Caco-2 (cell line): ENCODE results near the gene CLTB. TPM values are rescaled to one million over a fixed set of nuclear protein-coding genes. Genes with fewer than 3 reads are reported as not detected.

ENCODE experiments used
- BruUV-seq: library from RNA; stranded (reverse); fragments of 400-500 nt; replicated peaks from 2 replicates; lab custom pipeline; 2021; lab: Mats Ljungman, UMichigan
- CTCF ChIA-PET: fragments of 300-600 bp; sonication (Branson Sonifier 250); formaldehyde crosslinking; loops from one replicate; lab custom pipeline; 2022; ENCODE audit warnings: antibody characterized with exemption; lab: Charles Lee
- POLR2A ChIA-PET: fragments of 300-600 bp; sonication (Branson Sonifier 250); formaldehyde crosslinking; loops from one replicate; lab custom pipeline; 2022; ENCODE audit warnings: antibody characterized with exemption; lab: Charles Lee
- DNase-seq, 2 experiments: peaks; one replicate each; pipeline versions ENCODE4 v3.0.0 to v3.0.0-alpha.2; 2020 to 2022
- H3K27me3 ChIP-seq: replicated peaks from 2 replicates; pipeline ENCODE4 v1.6.0; 2011; ENCODE audit warnings: low read length; ENCODE audit not compliant: control insufficient read depth, insufficient read depth
- H3K36me3 ChIP-seq: 2 replicates; pipeline ENCODE4 v1.5.1; 2011; ENCODE audit warnings: low read length; ENCODE audit not compliant: control insufficient read depth, insufficient read depth
- H3K4me1 ChIP-seq: fragments of 250-450 bp; sonication (Bioruptor Pico); 2 replicates; pipeline ENCODE4 v1.5.1; 2020; ENCODE audit warnings: mild to moderate bottlenecking
- H3K4me3 ChIP-seq: 2 replicates; pipeline ENCODE4 v1.5.1; 2011; ENCODE audit warnings: low read depth, mild to moderate bottlenecking, control low read depth, low read length
- H3K9me3 ChIP-seq: fragments of 250-450 bp; sonication (Bioruptor Pico); 2 replicates; pipeline ENCODE4 v1.5.1; 2020; ENCODE audit warnings: mild to moderate bottlenecking, moderate library complexity
- H3K27ac Mint-ChIP-seq: one replicate; pipeline ENCODE4 v1.8.0; 2022; ENCODE audit warnings: mixed read lengths; ENCODE audit not compliant: unreplicated experiment
- H3K27me3 Mint-ChIP-seq: one replicate; pipeline ENCODE4 v1.8.0; 2022; ENCODE audit warnings: mixed read lengths; ENCODE audit not compliant: insufficient read depth, unreplicated experiment
- H3K36me3 Mint-ChIP-seq: one replicate; pipeline ENCODE4 v1.8.0; 2022; ENCODE audit warnings: mild to moderate bottlenecking, mixed read lengths; ENCODE audit not compliant: insufficient read depth, unreplicated experiment
- H3K4me1 Mint-ChIP-seq: one replicate; pipeline ENCODE4 v1.8.0; 2022; ENCODE audit warnings: low read depth, mixed read lengths; ENCODE audit not compliant: unreplicated experiment
- H3K4me3 Mint-ChIP-seq: one replicate; pipeline ENCODE4 v1.8.0; 2022; ENCODE audit warnings: mild to moderate bottlenecking, moderate library complexity, mixed read lengths; ENCODE audit not compliant: unreplicated experiment
- H3K9me3 Mint-ChIP-seq: one replicate; pipeline ENCODE4 v1.8.0; 2022; ENCODE audit warnings: mixed read lengths; ENCODE audit not compliant: unreplicated experiment
- intact Hi-C: fragments of 100-400 bp; cut with micrococcal nuclease; formaldehyde crosslinking; loops from one replicate; pipeline ENCODE4 v1.10.0; 2022; ENCODE audit not compliant: unreplicated experiment
- total RNA-seq: library from RNA; stranded (reverse); gene quantifications from 2 replicates; pipeline ENCODE4 v1.2.3, GENCODE V29; 2022
- TF ChIP-seq, protein P1 (sequence below), 2 experiments: fragments of 200-600 bp in 1 of 2; IDR thresholded peaks; 1 replicate in 1 of 2; 2 replicates in 1 of 2; pipeline versions ENCODE4 v1.5.1 to v1.8.0; 2011 to 2022; ENCODE audit warnings: antibody characterized with exemption in 1 of 2, control low read depth in 1 of 2, inconsistent platforms in 1 of 2, low read depth in 1 of 2, low read length in 1 of 2, mild to moderate bottlenecking in 1 of 2, moderate library complexity in 1 of 2; ENCODE audit not compliant: insufficient read depth in 1 of 2, severe bottlenecking in 1 of 2, unreplicated experiment in 1 of 2

Gene CLTB
- total RNA-seq, 1 experiment from 2014 or later = 78.9 TPM

DNA sequence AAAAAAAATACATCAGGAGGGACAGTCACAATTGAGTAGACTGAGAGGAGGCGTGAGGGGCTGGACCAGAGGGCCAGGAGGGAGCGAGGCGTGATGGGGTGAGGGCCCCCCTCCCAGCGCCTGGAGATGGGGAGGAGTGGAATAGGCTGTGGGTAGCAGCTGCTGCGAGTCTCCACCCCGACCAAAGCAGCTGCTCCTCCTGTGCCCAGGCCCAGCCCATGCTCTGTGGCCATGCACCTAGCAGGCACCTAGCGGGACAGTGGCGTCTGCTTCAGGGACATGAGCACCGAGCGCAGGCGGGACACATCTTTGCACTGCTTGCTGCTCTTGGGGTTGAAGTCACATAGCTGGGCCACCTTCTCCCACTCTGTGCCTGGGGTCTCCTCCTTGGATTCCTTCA is 23.8 kb downstream of the CLTB start:
- H3K9me3 Mint-ChIP-seq = no peaks in the 10 kb centered on the region
- BruUV-seq = no TSS peak
- H3K4me1 Mint-ChIP-seq = no peaks in the 10 kb centered on the region
- no peak for DNase-seq
- TF ChIP-seq, protein P1, sequence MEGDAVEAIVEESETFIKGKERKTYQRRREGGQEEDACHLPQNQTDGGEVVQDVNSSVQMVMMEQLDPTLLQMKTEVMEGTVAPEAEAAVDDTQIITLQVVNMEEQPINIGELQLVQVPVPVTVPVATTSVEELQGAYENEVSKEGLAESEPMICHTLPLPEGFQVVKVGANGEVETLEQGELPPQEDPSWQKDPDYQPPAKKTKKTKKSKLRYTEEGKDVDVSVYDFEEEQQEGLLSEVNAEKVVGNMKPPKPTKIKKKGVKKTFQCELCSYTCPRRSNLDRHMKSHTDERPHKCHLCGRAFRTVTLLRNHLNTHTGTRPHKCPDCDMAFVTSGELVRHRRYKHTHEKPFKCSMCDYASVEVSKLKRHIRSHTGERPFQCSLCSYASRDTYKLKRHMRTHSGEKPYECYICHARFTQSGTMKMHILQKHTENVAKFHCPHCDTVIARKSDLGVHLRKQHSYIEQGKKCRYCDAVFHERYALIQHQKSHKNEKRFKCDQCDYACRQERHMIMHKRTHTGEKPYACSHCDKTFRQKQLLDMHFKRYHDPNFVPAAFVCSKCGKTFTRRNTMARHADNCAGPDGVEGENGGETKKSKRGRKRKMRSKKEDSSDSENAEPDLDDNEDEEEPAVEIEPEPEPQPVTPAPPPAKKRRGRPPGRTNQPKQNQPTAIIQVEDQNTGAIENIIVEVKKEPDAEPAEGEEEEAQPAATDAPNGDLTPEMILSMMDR (IDR thresholded peaks at IDR 0.05; ENCODE audit: insufficient read depth in 1 of 2, low read depth in 1 of 2, low read length in 1 of 2, severe bottlenecking in 1 of 2, unreplicated experiment in 1 of 2) = no peak
- ChIA-PET CTCF (no interaction called here), POLR2A (no interaction called here)
- Histone ChIP-seq H3K36me3 (no peaks in the 10 kb centered on the region; the same call in 1 of the 2 replicates), H3K4me1 (no peaks in the 10 kb centered on the region), H3K27me3 (no peaks in the 10 kb centered on the region), H3K9me3 (no peaks in the 10 kb centered on the region), H3K4me3 (no peak overlapping the region)
- H3K27ac Mint-ChIP-seq = no peak overlapping the region
- no peak overlapping the region for H3K4me3 Mint-ChIP-seq
- H3K27me3 Mint-ChIP-seq = no peaks in the 10 kb centered on the region
- peaks cover 37% of the 10 kb centered on the region for H3K36me3 Mint-ChIP-seq
- intact Hi-C loops = no loop called here

DNA sequence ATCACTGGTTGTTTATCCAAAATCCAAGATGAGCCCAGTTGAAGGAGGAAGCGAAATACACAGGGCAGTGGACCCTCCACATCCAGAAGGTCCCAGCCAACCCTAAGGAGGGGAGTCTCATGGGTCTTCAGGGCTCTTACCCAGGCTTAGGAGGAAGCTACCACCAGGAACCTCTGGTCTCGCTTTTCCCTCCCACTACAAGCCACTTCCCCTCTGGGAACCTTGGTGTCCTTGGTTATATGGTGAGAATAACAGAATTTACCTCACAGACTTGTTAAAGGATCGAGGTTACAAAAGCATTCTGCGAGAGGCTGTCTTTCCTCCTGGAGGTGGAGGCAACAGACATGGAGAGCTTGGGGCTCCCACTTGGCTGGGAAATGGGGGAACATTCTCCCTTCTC is 24.3 kb downstream of the CLTB start:
- H3K4me1 Mint-ChIP-seq = no peaks in the 10 kb centered on the region
- BruUV-seq = no TSS peak
- TF ChIP-seq, protein P1 (IDR thresholded peaks at IDR 0.05; ENCODE audit: insufficient read depth in 1 of 2, low read depth in 1 of 2, low read length in 1 of 2, severe bottlenecking in 1 of 2, unreplicated experiment in 1 of 2) = no peak
- DNase-seq = no peak
- peaks cover 42% of the 10 kb centered on the region for H3K36me3 Mint-ChIP-seq
- intact Hi-C loops = no loop called here
- H3K9me3 ChIP-seq = no peaks in the 10 kb centered on the region
- no peaks in the 10 kb centered on the region for H3K9me3 Mint-ChIP-seq
- no peaks in the 10 kb centered on the region for H3K27me3 Mint-ChIP-seq
- no peak overlapping the region for H3K4me3 Mint-ChIP-seq
- ChIA-PET POLR2A (interaction anchor here (0.6 kb wide), 1 partner anchor 14 kb away, joined by 4 read pairs; no protein-coding TSS in a partner anchor), CTCF (no interaction called here)
- H3K36me3 ChIP-seq = no peaks in the 10 kb centered on the region; the same call in 1 of the 2 replicates
- no peaks in the 10 kb centered on the region for H3K27me3 ChIP-seq
- H3K27ac Mint-ChIP-seq = no peak overlapping the region
- peaks cover 4% of the 10 kb centered on the region; the same call in 1 of the 2 replicates for H3K4me1 ChIP-seq
- no peak overlapping the region for H3K4me3 ChIP-seq

DNA sequence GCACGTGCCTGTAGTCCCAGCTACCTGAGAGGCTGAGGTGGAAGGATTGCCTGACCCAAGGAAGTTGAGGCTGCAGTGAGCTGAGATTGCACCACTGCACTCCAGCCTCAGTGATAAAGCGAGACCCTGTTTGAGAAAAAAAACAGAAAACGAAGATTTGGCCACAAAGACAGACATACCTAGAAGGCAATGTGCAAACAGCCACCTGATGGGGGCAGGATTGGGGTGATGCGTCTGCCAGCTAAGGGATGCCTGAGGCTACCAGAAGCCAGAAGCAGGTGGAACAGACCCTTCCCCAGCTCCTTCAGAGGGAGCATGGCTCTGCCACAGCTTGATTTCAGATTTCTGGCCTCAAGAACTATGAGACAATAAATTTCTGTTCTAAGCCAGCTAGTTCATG is 24.9 kb downstream of the CLTB start:
- Histone ChIP-seq H3K36me3 (no peaks in the 10 kb centered on the region; the same call in 1 of the 2 replicates), H3K4me3 (no peak overlapping the region), H3K4me1 (peaks cover 4% of the 10 kb centered on the region; the same call in 1 of the 2 replicates), H3K9me3 (no peaks in the 10 kb centered on the region), H3K27me3 (no peaks in the 10 kb centered on the region)
- ChIA-PET CTCF (no interaction called here), POLR2A (interaction anchor here (0.6 kb wide), 1 partner anchor 14 kb away, joined by 4 read pairs; no protein-coding TSS in a partner anchor)
- peaks cover 47% of the 10 kb centered on the region for H3K36me3 Mint-ChIP-seq
- TF ChIP-seq, protein P1 (IDR thresholded peaks at IDR 0.05; ENCODE audit: insufficient read depth in 1 of 2, low read depth in 1 of 2, low read length in 1 of 2, severe bottlenecking in 1 of 2, unreplicated experiment in 1 of 2) = no peak
- H3K4me1 Mint-ChIP-seq = no peaks in the 10 kb centered on the region
- intact Hi-C loops = no loop called here
- BruUV-seq = no TSS peak
- DNase-seq = no peak
- H3K27me3 Mint-ChIP-seq = no peaks in the 10 kb centered on the region
- no peak overlapping the region for H3K27ac Mint-ChIP-seq
- no peaks in the 10 kb centered on the region for H3K9me3 Mint-ChIP-seq
- no peak overlapping the region for H3K4me3 Mint-ChIP-seq
